NCI-H1417 (cell line): ENCODE data around the gene F12.
"Not testable (repeated sequence)": the region's sequence is repeated elsewhere in the genome, so short reads cannot be mapped to it uniquely, and the experiment has no call there.

Source experiments
- DNase-seq, 3 experiments: peaks; one replicate each; lab custom pipeline; 2025; lab: John Stamatoyannopoulos, UW

F12 gene

DNA sequence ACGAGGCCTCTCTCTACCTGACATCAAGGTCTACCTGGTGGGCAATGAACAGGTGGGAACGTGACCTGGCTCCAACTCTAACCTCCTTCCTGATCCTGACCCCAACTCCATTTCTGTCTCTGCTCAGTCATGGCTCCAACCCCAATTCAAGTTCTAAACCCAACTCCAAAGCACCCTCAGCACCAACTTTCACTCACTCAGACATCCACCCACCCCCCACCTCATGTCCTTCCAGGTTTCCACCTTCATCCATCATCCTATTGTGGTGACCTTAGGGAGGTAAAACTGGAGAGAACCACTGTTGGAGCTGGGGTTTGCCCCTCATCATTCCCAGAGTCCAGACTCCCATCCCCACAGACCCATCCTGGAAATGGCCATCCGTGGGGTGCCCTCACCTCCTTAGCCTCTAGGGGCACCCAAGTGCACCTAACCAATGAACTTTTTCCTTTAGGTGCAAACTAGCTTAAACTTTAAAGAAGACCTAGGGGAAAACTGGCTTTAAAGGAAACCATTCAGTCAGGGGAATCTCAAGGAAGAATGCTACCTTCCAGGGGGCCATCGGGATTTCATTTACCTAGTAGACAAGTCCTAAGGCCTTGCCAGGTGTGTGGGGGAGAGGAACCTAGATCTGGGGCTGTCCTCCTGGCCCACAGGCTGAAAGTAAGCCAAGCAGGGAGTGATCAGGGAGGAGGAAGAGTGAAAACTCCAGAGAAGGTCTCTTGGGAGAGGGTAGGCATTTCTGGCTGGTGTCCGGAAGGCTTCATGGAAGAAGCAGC lies 40.3 kb downstream of the F12 start:
- DNase-seq, result peak in 2 of 3 experiments; percentile 6 to 7

DNA sequence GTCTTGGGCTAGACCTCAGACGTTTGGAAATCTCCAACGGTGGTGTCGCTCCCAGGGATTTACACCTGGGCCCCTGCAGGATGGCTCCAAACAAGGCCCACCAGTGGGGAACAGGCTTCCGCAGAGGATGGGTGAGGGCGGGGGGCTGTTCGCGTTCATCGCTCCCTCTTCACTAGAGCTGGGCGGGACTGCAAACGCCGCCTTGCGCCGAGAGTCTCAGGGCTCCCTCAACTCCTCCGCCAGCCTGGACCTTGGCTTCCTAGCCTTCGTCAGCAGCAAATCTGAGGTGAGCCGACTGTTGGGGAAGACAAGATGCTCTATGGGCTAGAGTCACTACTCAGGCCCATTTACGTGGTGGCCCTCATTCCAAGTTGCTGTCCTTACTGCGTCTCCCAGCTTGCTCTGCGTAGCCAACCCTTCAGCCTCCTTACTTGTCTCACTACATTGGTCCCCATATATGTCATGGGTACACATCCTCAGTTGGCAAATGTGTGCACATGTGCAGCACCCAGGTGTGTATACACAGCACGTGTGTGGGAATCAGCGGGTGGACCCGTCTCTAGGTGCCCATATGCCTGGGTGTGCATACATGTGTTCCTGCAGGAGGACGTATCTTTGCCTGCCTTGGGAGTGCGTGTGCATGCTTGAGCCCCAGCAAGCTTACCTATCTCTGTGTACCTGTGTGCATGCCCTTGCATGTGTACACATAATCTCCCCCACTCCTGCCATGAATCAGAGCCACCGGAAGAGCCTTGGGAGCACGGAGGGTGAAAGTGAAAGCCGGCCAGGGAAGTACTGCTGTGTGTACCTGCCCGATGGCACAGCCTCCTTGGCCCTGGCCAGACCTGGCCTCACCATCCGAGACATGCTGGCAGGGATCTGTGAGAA lies 41.1 kb downstream of the F12 start:
- no peak for DNase-seq

- no peak for DNase-seq
These were observed 42.0 kb downstream of the F12 start for GRCh38 chr5:177367323-177367848.

GRCh38 chr5:177366528-177367322 lies 42.6 kb downstream of the F12 start:
- DNase-seq, result peak in 1 of 3 experiments; percentile 63

DNA sequence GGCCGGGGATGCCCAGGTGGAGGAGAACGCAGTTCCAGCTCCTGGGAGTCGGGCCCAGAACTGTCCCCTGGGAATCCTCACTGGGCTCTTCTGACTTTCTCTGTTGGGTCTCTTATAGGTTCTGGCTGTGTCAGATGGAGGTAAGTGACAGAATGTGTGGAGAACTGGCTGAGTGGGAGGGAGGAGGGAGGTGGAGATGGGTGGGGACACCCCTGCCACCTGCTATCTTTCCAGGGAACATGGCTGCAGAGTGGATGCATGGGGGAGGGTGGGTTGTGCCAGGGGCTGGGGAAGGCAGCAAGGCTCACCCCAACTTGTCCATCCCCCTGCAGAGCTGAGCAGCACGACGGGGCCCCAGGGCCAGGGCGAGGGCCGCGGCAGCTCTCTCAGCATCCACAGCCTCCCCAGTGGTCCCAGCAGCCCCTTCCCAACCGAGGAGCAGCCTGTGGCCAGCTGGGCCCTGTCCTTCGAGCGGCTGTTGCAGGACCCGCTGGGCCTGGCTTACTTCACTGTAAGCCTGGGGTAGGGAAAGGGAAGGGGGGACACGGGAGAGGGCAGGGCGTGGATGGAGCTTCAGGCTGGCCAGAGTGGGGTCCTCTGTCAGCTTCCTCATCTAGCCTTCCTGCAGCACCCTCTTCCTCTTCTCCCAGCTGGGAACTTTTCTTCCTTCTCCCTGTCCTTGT lies 43.4 kb downstream of the F12 start:
- DNase-seq, result no peak

GRCh38 chr5:177364159-177364962 lies 45.0 kb downstream of the F12 start:
- no peak for DNase-seq

DNA sequence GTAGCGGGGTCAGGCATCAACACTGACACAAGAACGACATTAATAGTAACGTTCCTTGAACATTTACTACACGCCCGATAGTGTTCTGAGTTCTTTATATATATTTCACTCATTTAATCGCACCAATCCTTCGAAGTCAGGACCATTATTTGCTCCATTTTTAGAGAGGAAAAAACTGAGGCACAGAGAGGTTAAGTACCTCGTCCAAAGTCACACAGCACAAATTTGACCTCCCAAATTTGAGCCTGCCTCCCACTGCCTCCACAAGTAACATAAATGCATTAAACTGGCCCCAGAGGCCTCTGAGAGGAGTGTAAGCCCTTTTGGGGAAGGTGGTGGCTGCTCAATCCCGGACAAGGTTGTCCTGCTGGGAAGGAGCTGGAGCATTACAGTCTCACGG lies 45.8 kb downstream of the F12 start:
- no peak for DNase-seq

- peak; percentile 67 to 73 (median 71) for DNase-seq
These were observed 46.5 kb downstream of the F12 start for GRCh38 chr5:177362610-177363507.

DNA sequence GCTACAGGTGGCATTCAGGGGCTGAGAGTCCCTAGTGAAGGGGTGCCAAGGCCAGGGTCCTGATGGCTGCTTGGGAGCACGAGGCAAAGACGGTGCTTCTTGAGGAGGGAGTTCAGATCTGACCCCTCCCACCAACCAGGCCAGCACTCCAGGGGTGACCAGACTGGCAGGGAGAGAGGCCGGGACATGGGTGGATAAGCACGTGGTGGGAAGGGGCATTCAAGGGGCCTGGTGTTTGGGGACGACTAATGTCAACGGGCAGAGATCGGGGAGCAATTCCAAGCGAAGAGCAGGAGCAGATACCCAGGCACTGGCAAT lies 47.1 kb downstream of the F12 start:
- DNase-seq, result no peak

DNA sequence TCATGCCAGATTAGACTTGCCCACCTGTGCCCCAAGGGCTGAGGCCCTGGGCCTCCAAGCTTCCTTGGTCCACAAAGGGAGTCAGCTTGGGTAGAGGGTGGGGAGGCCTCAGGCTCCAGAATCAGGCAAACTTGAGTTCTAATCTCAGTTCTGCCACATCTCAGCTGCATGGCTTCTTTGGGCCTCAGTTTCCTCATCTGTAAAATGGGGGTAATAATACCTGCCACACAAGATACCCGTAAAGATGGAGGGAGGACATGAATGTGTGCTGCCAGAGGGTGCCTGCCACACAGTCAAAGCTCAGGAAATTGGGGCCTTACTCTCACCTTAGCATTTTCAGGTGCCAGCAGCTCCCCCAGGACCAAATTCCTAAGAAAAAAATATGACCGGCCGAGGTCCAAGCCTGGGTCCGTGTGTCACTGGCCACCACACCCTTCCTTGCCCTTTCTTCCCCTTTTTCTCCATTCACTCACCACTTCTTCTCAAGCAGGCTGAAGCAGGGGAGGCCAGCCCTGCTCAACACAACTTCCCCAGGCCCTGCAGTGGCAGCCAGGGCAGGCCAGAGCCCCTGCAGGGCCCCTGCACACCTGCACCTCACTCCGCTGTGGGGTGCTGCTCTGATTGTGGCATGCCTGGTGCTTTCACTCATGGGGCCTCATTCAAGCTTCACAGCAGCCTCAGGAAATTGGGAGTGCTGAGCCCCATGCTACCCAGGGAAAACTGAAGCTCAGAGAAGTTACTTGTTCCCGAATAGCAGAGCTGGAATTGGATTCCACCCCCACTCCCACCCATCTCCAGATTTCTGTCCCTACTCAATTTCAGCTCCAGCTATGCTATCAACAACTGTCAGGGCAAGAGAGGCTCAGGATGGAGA lies 47.7 kb downstream of the F12 start:
- DNase-seq, result no peak

DNA sequence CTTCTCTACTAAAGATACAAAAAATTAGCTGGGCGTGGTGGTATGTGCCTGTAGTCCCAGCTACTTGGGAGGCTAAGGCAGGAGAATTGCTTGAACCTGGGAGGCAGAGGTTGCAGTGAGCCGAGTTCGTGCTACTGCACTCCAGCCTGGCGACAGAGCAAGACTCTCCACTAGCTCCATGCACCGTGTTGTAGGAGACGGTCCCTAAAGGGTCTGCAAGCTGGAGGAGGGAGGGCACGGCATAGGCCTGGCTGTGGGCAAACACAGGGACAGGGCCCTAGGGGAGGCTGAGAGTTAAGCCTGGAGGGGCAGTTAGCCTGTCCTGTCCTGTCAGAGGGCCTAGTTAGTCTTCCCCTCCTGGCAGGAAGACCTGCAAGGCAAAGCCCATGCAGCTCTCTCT lies 48.6 kb downstream of the F12 start:
- not testable (repeated sequence) for DNase-seq

GRCh38 chr5:177359860-177360259 lies 49.5 kb downstream of the F12 start:
- no peak for DNase-seq

DNA sequence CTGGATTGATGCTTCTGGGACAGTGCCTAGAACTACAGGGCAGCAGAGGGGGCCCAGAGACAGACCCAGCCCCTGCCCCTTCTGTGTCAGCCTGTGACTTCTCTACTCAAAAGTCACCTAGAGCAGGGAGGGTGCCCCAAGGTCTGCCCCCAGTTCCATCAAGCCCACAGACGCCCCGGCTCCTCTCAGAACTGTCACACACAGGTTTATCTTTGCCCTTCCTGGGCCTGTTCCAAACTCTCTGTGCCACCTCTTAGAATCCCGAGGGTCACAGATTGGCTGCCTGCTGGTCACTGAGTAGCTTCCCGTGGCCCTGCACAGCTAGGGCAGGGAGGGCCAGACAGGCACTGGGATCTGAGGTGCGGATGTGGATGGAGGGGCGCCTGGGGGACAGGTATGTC lies 49.9 kb downstream of the F12 start:
- no peak for DNase-seq

GRCh38 chr5:177358370-177358819 lies 51.0 kb downstream of the F12 start:
- no peak for DNase-seq

- DNase-seq, result peak; percentile 15 to 61 (median 31)
These were observed 51.7 kb downstream of the F12 start, which contains the start of gene RGS14 for GRCh38 chr5:177357459-177358351. Gene RGS14 (plus strand): TSS chr5:177357924. CDS start chr5:177358025, 101 bp downstream.

DNA sequence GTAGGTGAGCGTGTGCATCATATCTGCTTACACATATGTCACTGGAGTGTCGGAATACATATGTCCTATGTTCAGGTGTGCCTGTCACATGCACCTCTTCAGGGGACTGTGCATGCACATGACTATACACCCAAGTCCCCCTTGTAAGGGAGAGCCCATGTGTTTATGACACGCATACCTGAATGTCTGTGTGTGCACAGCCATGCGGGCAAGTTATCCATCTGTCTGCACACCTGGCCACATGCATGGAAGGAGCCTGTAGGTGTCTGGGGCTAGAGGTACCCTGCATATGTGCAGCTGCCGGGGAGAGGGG lies 52.3 kb downstream of the F12 start:
- DNase-seq, result peak in 1 of 3 experiments; percentile 25

GRCh38 chr5:177356746-177357145 lies 52.6 kb downstream of the F12 start:
- DNase-seq, result no peak

DNA sequence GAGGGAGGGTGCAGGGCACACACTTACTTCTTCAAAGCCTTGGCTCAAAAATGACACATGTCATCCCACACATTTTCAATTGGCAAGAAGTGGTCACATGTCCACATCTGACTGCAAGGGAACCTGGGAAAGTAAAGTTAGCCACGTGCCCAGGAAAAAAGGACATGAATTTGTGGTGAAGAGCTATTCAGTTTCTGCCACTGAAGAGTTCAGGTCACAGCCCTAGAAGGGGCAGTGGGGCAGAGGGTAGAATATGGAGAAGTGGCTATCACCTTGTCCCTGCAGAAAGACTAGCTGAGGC lies 53.5 kb downstream of the F12 start:
- DNase-seq, result no peak
